GM21717 (cell line): Measurements from ENCODE around the gene FREY1.
A peak's percentile ranks its signal among the peaks of the same experiment; 100 is the strongest.

Experiments used
- ATAC-seq: cut with Tn5 transposase; IDR thresholded peaks from one replicate; pipeline ENCODE4 v1.9.1; 2021; ENCODE audit warnings: mild to moderate bottlenecking, moderate library complexity; ENCODE audit not compliant: unreplicated experiment

Gene FREY1, protein sequence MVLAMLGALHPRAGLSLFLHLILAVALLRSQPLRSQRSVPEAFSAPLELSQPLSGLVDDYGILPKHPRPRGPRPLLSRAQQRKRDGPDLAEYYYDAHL

DNA sequence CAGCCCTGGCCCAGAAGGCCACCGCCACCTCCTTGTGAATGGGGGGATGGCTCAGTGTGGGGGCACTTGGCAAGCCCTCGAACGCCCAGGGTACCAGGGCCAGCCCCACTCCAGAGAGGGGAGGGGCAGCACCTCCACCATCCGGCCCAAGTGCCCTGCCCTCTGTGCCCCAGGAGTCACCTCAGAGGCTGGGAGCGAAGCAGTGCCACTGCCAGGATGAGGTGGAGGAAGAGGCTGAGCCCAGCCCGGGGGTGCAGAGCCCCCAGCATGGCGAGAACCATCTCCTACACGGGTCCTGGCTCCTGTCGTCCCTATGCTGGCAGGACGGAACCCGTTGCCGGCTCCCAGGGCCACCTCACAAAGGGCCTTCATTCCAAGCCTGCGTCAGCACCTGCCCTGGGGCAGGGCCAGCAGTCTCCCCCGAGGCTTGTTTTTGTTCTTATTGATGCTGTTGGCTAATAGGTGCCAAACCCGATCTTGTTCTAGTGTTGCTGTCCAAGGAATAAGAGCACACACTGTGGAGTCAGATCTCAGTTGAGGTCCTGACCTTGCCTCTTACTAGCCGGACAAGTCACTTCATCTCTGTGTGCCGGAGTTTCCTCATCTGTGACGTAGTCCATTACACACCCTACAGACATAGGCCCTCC is at the start of gene FREY1:
TSS of gene FREY1 (minus strand) at position 307 of the 647 bp plus-strand sequence. CDS start at position 281, 26 bp downstream.
- no peak for ATAC-seq

DNA sequence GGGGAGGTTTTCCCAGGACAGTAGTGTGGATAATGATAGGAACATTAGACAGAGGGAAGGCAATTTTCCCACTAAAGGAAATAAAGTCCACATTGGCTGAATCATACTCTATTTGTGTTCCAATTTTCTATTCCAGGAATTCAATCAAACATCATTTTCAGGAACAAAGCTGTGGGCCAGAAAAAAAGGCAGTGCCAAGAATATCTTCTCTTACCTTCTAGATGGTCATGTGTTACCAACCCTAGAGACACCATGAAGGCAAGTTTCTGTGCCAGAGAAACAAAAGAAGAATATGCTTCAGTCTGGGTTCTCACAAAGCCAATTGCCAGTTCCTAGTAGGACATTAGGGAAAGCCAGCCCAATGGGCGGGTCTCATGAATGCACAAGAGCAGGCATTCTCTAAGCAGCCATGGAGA is 42.9 kb upstream of the FREY1 start:
- ATAC-seq, result no peak

DNA sequence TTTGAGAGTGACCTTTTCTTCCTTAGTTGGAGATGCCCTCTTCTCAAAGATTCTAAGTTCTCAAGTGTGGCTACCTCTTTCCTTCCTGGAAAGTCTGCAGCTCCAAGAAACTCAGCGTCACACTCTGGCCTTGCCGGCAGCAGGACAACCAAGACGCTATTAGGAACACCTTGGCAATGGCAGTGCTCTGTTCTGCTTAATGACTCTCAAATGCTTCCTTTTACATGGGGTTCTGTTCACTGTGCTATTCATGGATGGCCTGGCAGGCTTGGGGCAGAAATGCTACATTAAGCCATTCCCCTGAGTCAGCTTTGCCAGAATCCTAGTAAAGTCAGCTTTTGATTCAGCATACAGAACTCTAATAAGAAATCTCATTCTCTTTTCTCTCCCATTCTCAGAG is 41.3 kb upstream of the FREY1 start:
- ATAC-seq, result no peak

DNA sequence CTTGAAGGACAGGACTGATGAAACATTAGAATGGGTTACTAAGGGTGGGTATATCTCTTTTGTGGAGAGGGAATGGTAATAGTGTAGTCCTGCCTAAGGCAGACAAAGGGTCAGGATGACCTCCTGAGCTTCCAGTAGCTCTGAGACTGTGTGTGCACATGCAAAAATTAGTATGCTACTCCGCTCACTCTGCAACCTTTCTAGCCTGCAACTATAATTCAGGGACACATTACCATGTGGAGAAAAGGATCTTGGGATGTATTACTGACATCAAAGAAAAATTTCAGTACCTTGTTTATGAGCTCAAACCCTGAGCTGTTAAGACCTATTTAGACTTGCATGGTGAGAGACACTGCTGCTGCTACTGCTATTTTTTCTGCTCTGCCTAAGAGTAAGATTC is 40.8 kb upstream of the FREY1 start:
- ATAC-seq, result no peak

DNA sequence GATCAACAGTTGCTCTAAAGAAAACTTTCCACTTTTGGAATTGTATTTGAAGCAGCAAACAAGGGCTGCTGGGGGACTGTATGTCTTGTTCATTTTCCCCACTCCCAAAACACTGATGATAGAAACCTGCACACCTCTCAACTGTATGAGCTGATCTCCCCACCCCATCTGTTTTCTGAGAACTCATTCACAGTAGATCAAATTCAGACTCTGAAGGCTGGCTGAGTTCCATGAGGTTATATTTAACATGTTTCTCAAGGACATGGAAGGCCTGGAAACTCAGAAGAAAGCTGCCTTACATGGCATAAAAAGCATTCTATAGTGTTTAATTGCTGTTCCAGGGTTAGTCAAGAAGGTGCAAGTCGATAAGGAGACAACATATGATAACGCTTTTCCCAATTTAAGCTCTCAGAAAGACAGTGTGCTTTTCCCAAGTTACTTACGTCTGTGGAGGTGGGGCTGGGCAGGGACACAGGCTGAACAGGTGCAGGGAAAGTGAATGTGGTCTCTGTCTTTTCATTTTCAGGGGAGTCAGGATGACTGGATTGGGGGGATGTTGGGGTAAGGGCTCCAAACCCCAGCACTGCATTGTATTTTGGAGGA is 38.4 kb upstream of the FREY1 start:
- ATAC-seq, result no peak

DNA sequence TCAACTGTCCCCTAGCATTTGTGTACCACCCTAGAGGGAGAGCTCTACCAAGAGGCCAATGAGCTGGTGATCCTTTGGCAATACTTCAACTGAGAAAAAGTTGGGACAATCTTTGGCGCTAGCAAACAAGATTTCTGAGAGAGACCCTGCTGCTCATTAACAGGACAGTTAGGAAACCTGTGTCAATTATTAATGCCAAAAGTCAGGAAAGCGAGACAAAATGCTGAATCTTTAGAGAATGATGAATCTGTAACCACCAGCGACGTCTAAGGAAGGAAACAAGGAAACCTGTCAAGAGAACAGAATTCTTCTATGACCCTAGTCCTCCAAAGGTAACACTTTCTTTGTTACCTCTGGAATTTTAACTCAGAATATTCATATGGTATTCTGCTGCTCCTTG is 35.3 kb upstream of the FREY1 start:
- ATAC-seq, result no peak

DNA sequence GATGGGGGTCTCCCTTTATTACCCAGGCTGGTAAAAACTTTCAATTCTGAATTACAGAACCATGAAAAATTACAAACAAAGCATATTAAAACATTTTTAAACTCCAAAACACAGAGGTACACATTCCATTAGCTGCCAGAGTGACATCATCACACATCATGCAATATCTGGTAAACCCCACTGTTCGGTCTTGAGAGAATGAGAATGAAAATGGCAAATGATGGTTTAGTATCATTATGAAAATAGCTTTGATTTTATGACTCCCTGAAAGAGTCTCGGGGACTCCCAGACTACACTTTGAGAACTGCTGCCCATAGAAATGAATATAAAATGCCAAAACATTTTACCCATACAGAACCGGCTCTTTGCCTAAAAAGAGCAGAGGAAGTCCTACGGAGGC is 34.2 kb upstream of the FREY1 start:
- ATAC-seq, result no peak

DNA sequence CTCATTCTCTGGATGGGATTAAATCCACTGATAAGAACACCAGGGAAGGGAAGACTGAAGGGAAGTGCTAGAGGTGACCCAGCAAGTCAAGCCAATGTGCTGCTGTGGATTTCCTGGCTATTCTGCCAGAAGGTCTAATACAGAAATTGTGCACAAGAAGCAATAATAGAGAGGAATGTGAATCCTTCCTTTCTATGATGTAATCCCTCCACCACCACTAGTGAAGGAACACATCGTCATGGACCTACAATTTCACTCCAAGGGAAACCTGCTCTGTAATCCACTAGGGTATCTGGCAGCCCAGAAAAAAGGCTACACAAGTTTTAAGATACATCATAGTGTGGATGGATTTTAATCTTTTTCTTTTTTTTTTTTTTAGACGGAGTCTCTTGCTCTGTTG is 32.8 kb upstream of the FREY1 start:
- no peak for ATAC-seq

DNA sequence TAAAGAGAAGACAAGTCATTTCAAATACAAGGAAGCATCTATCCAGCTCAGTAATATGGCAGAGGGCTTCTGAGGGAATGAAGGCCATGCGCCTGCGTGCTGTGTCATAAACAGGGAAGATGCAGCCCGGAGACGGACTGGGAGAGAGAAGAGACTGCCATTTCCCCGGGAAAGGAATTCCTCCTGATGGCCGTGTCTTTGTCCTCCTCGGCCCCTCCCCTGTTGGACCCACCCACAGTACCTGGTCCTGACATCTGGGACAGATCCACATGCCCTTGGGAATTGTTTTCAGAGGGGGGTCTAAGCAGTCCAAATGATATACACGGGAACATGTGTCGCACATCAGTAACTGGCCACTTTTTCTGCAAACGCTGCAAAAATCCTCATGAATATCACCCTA is 30.8 kb upstream of the FREY1 start:
- ATAC-seq, result no peak

DNA sequence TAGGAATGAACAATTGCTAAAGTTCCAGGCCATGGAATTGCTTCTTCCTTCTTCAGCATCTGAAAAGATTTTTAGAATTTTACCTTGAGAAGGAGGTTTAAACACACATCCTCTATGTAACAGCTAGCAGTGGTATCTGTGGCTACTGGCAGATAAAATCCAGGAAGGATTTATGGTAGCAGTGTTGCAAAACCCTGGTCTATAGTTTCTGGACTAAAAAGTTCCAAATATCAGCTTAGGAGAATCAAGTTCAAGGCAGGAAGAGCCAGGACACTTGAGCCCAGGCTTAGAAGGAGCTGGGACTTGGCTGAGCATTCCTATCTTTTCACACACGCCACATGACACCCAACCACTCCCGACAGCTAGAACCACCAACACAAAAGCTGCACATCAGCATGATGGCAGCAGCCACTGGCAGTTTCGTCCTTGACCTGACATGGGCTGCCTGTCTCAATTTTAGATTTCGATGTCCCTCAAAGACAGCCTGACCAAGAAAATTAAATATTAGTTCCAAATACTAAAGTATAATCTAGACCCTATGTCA is 29.5 kb upstream of the FREY1 start:
- no peak for ATAC-seq

DNA sequence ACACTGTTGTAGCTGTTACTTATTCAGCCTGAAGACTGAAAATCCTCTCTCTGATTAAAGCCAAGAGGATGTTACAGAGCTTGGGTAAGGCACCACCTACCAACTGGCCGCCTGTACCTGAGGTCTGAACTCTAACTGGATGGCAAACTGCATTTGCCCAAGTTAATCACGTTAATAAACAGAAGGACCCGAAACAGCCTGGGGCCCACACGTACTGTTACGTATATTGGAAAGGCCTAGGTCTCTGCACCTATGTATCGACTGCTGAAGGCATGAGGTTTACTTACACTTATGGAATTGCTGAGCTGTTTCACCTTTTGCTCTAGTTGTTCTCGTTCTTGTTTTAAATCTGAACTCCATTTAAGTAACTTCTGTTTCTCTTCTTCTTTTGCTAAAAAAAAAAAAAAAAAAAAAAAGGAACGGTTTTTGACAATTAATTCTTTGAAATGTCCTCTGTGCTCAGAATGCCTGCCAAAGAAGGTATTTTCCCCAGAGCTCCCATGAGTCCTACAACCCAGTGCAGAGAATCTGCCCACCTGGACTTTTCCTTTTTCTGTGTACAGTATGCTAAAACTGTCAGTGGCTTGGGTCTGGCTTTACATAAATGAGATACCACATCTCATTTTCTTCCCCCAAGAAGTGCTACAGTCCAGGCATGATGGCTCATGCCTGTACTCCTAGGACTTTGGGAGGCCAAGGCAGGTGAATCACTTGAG is 28.4 kb upstream of the FREY1 start:
- no peak for ATAC-seq

DNA sequence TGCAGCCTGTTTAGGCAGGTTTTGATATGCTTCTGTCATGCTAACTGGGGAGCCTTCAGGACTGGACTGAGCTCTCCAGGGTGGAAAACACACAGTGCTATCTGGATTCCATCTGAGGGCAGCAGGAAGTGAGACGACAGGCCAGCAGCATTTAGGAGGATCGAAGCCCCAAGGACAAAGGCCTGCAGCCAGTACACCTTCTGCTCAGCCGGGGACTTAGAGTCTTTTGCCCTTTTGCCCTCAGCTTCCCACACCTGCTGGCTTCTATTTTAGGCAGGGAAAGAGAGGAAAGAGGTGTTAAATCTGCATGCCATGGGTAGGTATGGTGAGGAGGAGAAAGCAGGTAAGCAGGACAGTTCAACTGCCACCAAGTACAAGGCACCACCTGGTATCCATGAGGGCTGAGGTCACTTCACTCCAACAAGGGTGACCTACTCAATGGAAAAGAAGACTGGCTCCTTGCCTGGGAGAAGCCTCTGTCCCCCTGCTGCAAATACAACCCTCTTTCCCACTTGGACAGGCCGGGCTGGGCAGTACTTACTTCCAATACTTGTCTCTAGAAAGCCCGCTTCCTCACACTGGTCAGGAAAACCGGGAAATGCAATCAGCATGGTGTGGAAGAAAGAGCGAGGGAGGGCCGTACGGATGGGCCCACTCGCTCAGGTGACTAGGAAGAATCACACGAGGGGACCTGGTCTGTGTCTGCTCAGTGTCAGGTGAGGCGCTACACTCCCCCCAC is 27.7 kb upstream of the FREY1 start:
- no peak for ATAC-seq

DNA sequence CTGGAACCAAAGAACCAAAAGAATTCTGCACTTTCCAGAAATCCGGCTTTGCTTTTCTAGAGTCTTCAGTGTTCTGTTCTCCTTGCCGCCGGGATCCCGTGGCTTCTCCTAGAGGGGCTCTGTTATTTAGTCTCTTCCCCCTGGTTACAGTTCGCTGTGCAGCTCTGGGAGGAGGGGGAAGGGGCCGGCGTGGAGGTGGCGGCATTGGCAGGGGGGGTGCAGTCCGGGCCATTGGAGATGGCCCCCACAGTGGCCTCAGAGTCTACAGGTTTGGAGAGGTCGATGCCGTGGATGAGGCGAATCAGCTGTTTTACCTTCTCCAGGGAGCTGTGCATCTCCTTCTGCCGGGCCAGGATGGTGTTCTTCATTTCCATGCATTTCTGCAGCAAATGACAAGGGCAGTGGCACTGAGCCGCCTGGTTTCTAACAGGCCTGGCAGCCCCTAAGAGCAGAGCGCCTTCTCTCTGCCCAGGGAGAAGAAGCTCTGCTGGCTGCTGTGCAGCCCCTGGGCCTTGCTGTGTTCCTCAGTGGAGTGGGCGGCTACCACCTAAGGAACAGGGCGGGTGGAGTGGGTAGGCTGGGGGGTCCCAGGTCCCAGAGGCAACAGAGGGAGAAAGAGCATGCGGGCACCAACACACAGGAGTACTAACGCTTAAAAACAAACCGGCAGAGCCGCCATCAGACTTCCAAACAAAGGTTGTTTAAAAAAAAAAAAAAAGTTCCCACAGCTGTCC is 26.9 kb upstream of the FREY1 start:
- ATAC-seq, result no peak

DNA sequence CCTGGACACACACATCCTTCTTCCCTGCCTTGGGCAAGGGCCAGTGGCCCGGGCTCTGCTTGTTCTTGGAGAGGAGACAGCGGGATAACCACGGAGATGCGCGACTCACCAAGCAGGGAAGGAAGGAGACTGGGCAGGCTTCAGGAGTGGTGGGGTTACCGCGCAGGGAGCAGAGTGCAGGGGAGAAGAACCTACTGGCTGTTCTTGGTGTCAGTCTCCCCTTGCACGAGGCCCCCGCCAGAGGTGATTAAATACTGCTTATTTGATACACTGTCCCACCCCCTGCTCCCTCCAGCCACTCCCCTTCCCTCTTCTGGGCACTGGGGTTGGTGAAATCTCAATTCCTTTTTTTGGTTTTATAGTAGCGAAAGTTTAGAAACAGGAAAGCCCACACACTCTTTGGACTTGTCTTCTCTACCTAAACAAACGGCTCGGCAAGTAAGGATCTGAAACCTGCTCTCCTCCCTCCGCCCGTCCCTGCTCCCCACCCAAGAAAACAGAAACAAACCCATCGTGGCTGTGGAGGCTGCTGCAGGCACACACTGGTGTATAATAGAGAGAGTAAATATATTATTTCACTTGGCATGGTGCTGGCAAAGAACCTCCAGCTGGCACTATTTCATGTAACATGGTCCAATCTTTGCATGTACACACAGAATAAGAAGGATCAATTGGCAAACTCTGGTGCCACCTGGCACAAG is 26.2 kb upstream of the FREY1 start:
- no peak for ATAC-seq

DNA sequence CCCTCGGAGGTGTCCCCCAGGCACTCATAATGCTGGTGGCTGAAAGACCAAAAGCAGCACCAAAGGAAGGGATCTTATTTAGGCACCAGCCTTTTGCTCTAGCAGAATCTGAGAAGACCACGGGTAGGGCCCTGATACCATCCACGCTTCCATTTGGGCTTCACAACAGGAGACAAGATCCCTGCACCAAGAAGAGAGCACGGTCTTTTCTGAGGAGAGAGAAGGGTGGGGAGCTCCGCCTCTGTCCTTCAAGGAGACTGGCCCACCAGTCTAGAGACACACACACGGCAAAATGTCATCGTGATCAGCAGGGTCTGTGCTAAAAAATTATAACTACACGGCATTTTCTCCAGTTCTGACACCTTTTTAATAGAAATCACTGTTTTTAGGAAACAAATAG is 25.1 kb upstream of the FREY1 start:
- no peak for ATAC-seq

DNA sequence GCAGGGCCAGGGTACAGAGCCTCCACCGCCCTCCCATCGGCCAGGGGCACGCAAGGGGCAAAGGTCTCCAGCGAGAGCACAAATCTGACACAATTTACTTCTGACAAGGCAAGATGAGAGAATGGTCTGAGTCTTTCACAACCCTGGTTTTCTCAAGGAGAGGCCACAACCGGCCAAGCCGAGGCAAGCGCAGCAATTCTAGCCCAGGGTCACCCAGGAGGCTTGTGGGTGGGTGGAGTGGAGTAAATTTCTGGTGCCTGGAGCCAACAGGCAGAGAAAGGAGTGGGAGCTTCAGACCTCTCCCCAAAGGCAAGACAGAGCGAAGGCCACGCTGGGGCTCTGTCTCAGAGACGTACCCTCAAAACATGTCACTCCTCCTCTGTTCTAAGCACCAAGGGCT is 24.7 kb upstream of the FREY1 start:
- no peak for ATAC-seq

DNA sequence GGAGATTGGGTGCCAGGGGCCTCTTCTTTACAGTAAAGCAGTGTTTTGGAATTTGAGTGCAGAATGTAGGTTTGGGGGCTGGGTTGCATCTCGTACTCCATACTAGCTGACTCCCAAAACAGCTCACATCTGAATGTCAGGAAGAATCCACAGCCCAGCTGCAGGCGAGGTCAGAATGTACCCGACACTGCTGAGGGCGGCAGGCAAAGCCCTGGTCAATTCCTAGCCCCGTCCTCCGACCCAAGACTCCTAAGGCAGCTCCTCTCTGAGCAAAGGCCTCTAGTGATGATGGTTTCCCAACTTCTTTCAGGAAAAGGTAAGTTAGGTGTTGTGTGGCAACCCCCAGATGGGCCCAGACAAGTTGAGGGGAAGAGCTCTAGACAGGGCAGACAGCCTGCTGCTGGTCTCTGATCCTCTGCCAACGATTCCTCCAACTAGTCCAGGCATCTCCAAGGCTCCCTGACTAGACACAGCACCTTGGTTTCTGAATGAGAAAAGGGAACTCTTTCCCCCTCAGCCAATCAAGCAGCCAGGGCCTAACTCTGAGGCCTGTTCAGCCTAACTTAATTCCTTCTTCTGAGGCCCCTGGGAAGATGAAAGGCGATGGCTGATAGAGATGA is 24.0 kb upstream of the FREY1 start:
- ATAC-seq, result no peak

DNA sequence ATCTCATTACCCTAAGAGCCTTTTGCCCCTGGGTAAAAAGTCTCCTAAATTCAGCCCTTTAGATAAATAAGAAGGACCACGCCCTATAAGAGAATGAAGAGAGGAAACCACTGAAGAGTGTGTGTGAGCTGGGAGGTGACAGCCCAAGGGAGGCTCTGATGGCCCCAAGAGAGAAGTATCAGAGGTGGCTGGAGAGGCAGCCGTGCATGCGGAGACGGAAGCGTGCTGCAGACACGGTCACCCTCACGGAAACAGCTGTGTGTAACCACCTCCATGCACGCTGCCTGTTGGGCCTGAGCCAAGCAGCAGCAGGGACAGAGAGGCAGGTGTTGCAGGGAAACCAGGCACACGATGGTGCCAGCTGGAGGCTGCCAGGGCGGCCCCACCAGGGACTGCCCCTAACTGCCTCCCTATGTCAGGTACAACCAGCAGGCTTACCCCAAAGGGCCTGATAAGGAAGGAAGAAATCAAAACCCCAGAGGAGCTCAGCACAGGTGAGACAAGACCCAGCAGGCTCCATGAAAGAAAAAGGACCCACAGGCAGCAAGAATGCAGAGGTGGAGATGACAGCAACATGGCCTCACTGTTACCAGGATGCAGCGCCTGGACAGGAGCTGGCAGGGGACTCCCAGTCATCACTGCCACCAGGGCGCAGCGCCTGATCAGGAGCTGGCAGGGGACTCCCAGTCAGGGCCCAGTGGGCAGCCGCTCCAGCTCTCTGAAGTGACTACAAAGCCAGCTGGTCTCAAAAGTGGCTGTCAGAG is 23.1 kb upstream of the FREY1 start:
- peak; percentile 82 for ATAC-seq
